AG20443 (cell line): ENCODE measurements around the gene SVBP.

Source experiments
- DNase-seq: peaks from one replicate; pipeline ENCODE4 v3.0.0; 2012; ENCODE audit warnings: low spot score, mixed read lengths

SVBP gene

DNA sequence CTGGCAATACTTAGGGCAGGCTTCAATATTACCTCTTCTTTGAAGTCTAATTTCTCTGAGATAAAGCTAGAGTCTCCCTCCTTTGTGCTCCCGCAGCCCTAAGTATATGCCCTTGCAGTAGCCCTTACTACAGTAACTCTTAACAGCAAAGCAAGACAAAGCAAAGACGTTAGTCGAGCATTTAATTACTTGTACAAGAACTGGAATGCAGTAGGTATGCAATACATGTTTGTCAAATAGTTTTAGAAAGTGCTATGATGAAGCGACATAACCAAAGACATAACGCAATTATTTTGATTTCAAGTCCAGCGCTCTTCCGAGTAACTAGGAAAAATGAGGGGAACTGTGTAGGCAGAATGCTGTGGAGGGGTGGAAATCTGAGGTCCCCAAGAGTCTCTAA lies 51.9 kb downstream of the SVBP start:
- DNase-seq, result no peak

DNA sequence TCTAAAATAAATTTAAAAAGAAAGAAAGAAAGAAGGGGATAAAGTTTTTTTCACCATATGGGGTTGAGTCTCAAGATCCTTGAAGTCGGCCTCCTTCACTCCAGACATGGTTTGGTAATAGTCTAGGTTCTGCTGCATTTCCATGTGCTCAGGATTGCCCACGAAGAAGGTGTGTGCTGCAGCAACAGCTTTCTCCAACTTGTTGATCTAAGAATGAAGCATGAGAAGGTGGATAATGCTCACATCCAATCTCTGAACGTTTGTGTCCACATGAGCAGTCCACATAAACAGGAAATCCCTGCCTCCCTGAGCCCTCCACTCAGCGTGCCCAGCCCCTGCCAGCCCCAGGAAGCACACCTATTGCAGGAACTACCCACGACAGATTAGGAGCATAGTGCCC lies 54.9 kb downstream of the SVBP start:
- DNase-seq, result no peak

DNA sequence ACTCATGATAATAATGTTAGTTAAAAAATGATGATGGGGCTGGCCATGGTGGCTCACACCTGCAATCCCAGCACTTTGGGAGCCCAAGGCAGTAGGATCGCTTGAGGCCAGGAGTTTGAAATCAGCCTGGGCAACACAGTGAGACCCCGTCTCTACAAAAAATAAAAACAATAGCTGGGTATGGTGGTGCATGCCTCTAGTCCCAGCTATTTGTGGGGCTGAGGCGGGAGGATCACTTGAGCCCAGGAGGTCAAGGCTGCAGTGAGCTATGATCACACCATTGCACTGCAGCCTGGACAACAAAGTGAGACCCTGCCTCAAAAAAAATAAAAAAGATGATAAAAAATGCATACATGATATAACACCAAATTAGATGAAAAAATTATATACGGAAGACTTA lies 55.6 kb downstream of the SVBP start:
- DNase-seq, result no peak

DNA sequence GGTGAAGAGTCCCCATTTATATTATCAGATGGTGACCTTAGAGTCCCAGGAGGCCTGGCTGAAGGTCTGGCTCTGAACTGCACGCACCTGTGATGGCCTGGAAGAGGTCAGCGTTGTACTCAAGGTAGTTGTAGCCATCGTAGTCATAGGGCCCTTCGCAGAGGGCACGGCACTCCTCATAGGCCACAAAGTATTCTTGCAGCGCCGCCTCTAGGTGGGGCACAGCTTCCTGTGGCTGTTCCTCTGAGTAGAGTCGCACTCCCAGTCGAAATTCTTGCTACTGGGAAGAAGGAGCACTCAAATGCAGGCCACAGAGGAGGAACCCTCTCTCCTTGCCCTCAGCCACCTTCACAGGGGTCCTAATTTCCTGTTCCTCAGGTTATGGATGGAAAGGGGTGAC lies 58.1 kb downstream of the SVBP start:
- no peak for DNase-seq

DNA sequence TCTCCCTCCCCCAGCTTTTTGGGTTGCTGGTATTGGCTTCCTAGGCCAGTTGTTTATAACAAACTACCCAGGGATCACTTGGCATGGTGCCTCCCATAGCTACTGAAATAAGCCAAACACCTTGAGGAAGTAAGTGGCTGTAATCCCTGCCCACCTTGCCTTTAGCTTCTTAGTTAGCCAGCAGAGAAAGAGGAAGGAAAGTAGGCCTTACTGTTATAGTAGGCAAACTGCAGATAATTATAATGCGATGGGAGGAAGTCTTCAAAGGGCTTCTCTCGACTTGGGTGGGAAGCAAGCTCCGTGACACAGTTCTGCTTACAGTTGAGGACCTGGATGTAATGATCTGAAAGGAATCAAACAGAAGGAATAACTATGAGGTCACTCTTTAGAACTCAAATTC lies 58.6 kb downstream of the SVBP start:
- DNase-seq, result no peak

DNA sequence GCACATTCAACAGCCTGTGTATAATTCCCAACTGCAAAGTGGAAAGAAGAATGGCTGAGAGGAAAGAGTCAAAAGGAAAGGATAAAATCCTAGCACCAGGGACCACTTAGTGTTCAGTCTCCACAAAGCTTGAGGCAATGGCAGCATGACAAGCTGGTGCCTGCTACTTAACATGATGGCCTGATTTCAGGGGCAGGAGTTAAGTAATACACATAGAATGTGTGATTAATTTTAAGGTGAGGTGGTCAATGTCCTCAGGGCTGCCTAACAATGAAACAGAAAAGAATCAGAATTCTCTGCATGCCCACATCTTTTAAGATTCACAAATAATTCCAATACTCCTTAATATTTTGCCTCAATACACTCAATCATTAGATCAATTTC lies 59.3 kb downstream of the SVBP start:
- no peak for DNase-seq
